Measurements from ENCODE around the gene SASH1.

GRCh38 chr6:148336901-148337300 is 5.7 kb upstream of the SASH1 start:
- TF ChIP-seq CTCF (IDR thresholded peaks at IDR 0.05; ENCODE audit: borderline replicate concordance, extremely low read depth, low read length, poor library complexity, severe bottlenecking): no peak
- TF ChIP-seq EZH2 (IDR thresholded peaks at IDR 0.05; ENCODE audit: borderline replicate concordance, low read depth, low read length, severe bottlenecking): no peak
